H1 (cell line): ENCODE data around the gene RPS6KA4. TPM values are rescaled to one million over a fixed set of nuclear protein-coding genes. Genes with fewer than 3 reads are reported as not detected.

Source experiments
- BCL11A ChIP-seq, 2 experiments: IDR thresholded peaks; one replicate each; pipeline ENCODE4 v1.6.1; 2011; ENCODE audit warnings: low read depth in 2 of 2, low read length in 2 of 2, mild to moderate bottlenecking in 2 of 2
- CBX5 ChIP-seq: fragments of 300-800, 300-1000 bp; sonication (generic); IDR thresholded peaks from 2 replicates; pipeline ENCODE4 v1.7.1; 2016; ENCODE audit warnings: antibody characterized with exemption, low read length, low read depth
- CEBPB ChIP-seq: IDR thresholded peaks from 2 replicates; pipeline ENCODE4 v1.6.1; 2012; ENCODE audit warnings: low read depth, low read length
- CHD7 ChIP-seq: fragments of 300-600 bp; sonication (generic); IDR thresholded peaks from 2 replicates; pipeline ENCODE4 v1.7.1; 2012; ENCODE audit warnings: low read length, moderate library complexity, mild to moderate bottlenecking, inconsistent platforms; ENCODE audit not compliant: insufficient replicate concordance
- EP300 ChIP-seq, 2 experiments: IDR thresholded peaks; 1 replicate in 1 of 2; 2 replicates in 1 of 2; pipeline ENCODE4 v1.6.1; 2011 to 2012; ENCODE audit warnings: low read depth in 2 of 2, low read length in 2 of 2, mild to moderate bottlenecking in 2 of 2, borderline replicate concordance in 1 of 2, inconsistent platforms in 1 of 2, moderate library complexity in 1 of 2
- FOSL1 ChIP-seq: IDR thresholded peaks from 2 replicates; pipeline ENCODE4 v1.6.1; 2011; ENCODE audit warnings: mild to moderate bottlenecking, low read depth, low read length, moderate library complexity; ENCODE audit not compliant: insufficient read depth
- POU5F1 ChIP-seq: IDR thresholded peaks from 2 replicates; pipeline ENCODE4 v1.6.1; 2011; ENCODE audit warnings: low read depth, mild to moderate bottlenecking, low read length, moderate library complexity
- RNF2 ChIP-seq: fragments of 200-900, 300-1000 bp; sonication (generic); IDR thresholded peaks from 2 replicates; pipeline ENCODE4 v1.7.1; 2016; ENCODE audit warnings: borderline replicate concordance, low read depth, mild to moderate bottlenecking, antibody characterized with exemption, low read length; ENCODE audit not compliant: poor library complexity, severe bottlenecking; ENCODE audit errors: missing control alignments
- SRF ChIP-seq: IDR thresholded peaks from 2 replicates; pipeline ENCODE4 v1.6.1; 2011; ENCODE audit warnings: mild to moderate bottlenecking, low read depth, low read length, moderate library complexity
- YY1 ChIP-seq: IDR thresholded peaks from 2 replicates; pipeline ENCODE4 v1.6.1; 2011; ENCODE audit warnings: low read depth, mild to moderate bottlenecking, low read length
- polyA plus RNA-seq, 7 experiments: library from polyadenylated mRNA; depleted of rRNA in 3 of 7; stranded (reverse) in 5 of 7; unstranded in 2 of 7; fragments of >200 nt in 5 of 7; fragments of 200-250 nt in 2 of 7; gene quantifications; 1 replicate in 5 of 7; 2 replicates in 1 of 7; 4 replicates in 1 of 7; pipeline versions ENCODE4 v1.2.1 to v1.2.3, GENCODE V29; 2011 to 2013; ENCODE audit warnings: missing spikeins in 2 of 7, mixed read lengths in 2 of 7
- total RNA-seq: library from RNA; stranded (reverse); fragmentation: NEBNext Ultra II Directional; extraction: Animal tissue kit (Norgen Biotek cat#: 25700); gene quantifications from 2 replicates; pipeline ENCODE4 v1.2.1, GENCODE V29; 2021

RPS6KA4 gene
- total and polyA plus RNA-seq, 2 of the 8 experiments (the other 6 are each of a cell fraction or from before 2014, with no cell fraction given): 8.2 to 12.6 TPM

- TF ChIP-seq CHD7: no peak
- no peak for TF ChIP-seq EP300 (IDR thresholded peaks at IDR 0.05; ENCODE audit: borderline replicate concordance in 1 of 2, low read depth in 2 of 2, low read length in 2 of 2)
- TF ChIP-seq SRF: no peak
- no peak for TF ChIP-seq POU5F1
- TF ChIP-seq RNF2: no peak
- TF ChIP-seq CEBPB: no peak
- no peak for TF ChIP-seq FOSL1
- no peak for TF ChIP-seq CBX5
- TF ChIP-seq BCL11A (IDR thresholded peaks at IDR 0.05; ENCODE audit: low read depth in 2 of 2, low read length in 2 of 2): no peak
- TF ChIP-seq YY1: no peak
These were observed 5.9 kb downstream of the RPS6KA4 start (continued) for GRCh38 chr11:64364911-64365310.
